ENCODE data around the gene SLC6A18. TPM values are rescaled to one million over a fixed set of nuclear protein-coding genes. Genes with fewer than 3 reads are reported as not detected.

The SLC6A18 gene
- total RNA-seq, 2 donors from 2014 or later = not detected

DNA sequence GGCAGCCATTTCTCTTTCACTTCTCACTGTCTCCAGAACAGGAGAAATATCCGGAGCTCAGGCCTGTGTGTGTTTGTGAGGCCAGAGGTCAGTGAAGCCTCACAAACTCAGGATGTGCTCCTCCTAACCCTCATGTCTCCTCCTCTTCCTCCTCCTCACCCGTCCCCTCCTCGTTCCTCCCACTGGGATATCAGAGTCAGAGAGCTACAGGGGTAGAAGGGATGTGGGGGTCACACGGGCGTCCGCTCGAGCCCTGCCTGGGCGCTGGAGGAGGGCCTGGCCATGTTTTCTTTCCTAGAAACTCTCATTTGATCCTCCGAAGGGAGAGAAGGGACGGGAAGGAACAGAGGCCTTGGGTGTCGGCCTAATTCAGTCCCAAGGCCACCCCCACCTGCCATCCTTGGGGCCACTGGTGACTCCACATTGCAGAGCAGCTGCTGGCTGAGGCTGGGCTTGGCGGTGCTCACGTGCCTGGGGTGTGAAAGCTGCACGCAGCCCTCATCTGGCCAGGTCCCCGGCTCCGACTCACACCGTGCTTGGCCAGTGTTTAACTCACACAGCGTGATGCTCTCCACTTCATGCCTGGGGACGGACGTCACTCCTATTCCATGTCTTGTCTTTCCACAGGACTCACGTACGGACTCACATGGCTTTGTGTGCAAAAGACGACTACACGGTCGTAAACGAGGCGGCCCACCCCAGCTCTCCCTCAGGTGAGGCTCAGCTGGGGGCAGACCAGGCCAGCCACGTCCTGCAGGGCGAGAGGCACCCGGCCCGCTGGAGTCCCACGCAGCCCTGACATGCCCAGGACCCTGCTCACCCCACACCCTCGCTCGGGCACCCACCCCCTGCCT, 46.4 kb upstream of the SLC6A18 start:
- Histone ChIP-seq H3K4me3 (no peak overlapping the region), H3K27ac (no peak overlapping the region), H3K4me1 (ENCODE audit: control insufficient read depth in 1 of 2, low read depth in 2 of 2) (no peaks in the 10 kb centered on the region), H3K27me3 (replicated peaks; ENCODE audit: insufficient read depth) (no peaks in the 10 kb centered on the region), H3K36me3 (no peaks in the 10 kb centered on the region), H3K9me3 (no peaks in the 10 kb centered on the region)
- no peak for ATAC-seq (ENCODE audit: insufficient number of reproducible peaks, low FRiP score, low read depth)
- TF ChIP-seq, protein P1, sequence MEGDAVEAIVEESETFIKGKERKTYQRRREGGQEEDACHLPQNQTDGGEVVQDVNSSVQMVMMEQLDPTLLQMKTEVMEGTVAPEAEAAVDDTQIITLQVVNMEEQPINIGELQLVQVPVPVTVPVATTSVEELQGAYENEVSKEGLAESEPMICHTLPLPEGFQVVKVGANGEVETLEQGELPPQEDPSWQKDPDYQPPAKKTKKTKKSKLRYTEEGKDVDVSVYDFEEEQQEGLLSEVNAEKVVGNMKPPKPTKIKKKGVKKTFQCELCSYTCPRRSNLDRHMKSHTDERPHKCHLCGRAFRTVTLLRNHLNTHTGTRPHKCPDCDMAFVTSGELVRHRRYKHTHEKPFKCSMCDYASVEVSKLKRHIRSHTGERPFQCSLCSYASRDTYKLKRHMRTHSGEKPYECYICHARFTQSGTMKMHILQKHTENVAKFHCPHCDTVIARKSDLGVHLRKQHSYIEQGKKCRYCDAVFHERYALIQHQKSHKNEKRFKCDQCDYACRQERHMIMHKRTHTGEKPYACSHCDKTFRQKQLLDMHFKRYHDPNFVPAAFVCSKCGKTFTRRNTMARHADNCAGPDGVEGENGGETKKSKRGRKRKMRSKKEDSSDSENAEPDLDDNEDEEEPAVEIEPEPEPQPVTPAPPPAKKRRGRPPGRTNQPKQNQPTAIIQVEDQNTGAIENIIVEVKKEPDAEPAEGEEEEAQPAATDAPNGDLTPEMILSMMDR (IDR thresholded peaks at IDR 0.05) = no peak
- DNase-seq (ENCODE audit: low spot score) = no peak

DNA sequence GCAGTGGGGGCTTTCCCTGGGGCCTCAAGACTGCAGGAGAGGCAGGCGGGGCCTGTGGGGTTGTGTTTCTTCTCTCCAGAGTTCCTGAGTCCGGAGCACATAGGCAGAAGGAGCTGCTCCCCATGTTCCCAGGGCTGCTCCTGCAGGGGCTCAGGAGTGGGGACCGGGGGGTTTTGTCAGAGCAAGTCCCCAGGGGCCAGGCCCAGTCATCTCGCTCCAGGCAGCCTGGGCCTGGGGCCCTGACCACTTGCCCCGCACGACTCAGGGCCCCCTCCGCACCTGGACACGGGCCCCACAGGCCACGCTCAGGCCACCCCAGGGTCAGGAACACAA, 45.8 kb upstream of the SLC6A18 start:
- no peaks in the 10 kb centered on the region for H3K9me3 ChIP-seq
- no peaks in the 10 kb centered on the region for H3K27me3 ChIP-seq (replicated peaks; ENCODE audit: insufficient read depth)
- no peaks in the 10 kb centered on the region for H3K36me3 ChIP-seq
- TF ChIP-seq, protein P1 (IDR thresholded peaks at IDR 0.05) = no peak
- no peak for DNase-seq (ENCODE audit: low spot score)
- H3K27ac ChIP-seq = no peak overlapping the region
- H3K4me1 ChIP-seq (ENCODE audit: control insufficient read depth in 1 of 2, low read depth in 2 of 2) = no peaks in the 10 kb centered on the region
- H3K4me3 ChIP-seq = no peak overlapping the region
- ATAC-seq (ENCODE audit: insufficient number of reproducible peaks, low FRiP score, low read depth) = no peak

DNA sequence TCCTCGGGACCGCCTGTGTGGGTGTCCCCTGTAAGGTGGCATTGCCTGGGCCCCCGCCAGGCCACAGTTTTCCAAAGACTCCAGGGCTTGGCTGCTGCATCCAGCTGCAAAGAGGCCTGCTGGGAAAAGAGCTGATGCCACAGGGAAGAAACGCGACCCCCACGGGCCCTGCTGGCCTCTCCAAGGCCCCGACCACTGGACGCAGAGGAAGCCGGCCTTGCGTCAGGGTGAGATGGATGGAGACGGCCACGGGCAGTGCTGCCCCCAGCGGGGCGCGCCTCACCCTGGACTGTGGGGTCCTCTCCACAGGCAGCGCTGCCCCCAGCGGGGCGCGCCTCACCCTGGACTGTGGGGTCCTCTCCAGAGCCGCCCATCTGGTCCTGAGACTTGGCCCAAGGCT, 45.1 kb upstream of the SLC6A18 start:
- Histone ChIP-seq H3K36me3 (no peaks in the 10 kb centered on the region), H3K27ac (no peak overlapping the region), H3K27me3 (replicated peaks; ENCODE audit: insufficient read depth) (no peaks in the 10 kb centered on the region), H3K9me3 (no peaks in the 10 kb centered on the region), H3K4me3 (no peak overlapping the region), H3K4me1 (ENCODE audit: control insufficient read depth in 1 of 2, low read depth in 2 of 2) (no peaks in the 10 kb centered on the region)
- ATAC-seq (ENCODE audit: insufficient number of reproducible peaks, low FRiP score, low read depth) (no peak), DNase-seq (ENCODE audit: low spot score) (no peak)
- TF ChIP-seq, protein P1 (IDR thresholded peaks at IDR 0.05) = no peak

DNA sequence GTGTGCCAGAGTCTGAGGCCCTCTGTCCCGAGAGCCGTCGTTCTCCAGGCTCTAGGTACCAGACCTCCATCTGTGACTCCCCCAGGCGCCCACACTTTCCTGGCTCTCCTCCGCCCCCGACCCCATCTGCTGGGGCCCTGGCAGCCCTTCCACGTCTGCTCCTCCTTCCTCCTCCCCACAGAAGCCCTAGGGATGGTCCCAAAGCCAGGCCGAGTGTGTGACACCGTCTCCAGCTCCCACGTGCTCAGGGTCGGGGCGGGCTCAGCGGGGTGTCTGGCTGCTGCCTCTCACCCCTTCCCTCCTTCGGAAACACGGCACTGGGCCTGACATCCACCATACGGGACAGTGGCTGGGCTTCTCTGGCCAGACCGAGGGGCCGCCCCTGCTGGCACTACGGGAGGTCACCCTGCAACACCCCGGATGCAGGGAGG, 44.3 kb upstream of the SLC6A18 start:
- ATAC-seq (ENCODE audit: insufficient number of reproducible peaks, low FRiP score, low read depth) (no peak), DNase-seq (ENCODE audit: low spot score) (no peak)
- Histone ChIP-seq H3K27ac (no peak overlapping the region), H3K4me1 (ENCODE audit: control insufficient read depth in 1 of 2, low read depth in 2 of 2) (no peaks in the 10 kb centered on the region), H3K4me3 (no peak overlapping the region), H3K9me3 (no peaks in the 10 kb centered on the region), H3K27me3 (replicated peaks; ENCODE audit: insufficient read depth) (no peaks in the 10 kb centered on the region), H3K36me3 (no peaks in the 10 kb centered on the region)
- TF ChIP-seq, protein P1 (IDR thresholded peaks at IDR 0.05) = no peak

DNA sequence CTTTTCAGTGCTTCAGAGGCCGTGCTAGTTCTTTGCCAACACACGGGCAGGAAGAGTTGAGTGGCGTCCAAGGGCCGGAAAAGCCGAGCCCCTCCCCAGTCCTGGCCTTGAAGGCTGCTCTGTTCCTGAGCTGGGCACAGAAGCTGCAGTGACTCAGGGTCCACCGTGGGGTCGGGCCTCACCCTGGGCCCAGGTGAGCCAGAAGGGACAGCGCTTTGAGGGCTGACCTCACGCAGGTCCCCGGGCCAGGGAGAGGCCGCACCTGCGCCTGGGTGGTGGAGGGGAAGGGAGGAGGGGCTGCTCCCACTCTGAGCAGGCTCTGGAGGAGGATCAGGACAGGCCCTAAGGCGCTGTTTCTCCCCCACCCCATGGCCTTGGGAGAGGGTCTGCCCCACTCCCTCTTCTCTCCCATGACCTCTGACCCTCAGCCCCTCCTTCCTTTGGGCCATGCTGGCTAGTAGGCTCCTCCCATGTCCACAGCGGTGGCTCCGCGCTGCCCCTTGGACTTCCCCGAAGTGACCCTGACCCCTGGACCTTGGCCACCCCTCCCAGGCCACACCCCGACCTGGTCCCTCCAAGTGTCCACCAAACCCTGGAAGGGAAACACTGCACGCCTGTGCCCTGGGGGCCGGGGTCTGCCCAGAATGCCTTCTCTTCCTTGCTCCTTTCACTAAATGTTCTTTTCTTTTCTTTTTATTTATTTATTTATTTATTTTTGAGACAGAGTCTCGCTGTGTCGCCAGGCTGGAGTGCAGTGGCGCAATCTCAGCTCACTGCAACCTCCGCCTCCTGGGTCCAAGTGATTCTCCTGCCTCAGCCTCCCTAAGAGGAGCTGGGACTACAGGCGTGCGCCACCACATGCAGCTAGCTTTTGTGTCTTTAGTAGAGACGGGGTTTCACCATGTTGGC, 43.5 kb upstream of the SLC6A18 start:
- TF ChIP-seq, protein P1 (IDR thresholded peaks at IDR 0.05) = no peak
- Histone ChIP-seq H3K9me3 (no peaks in the 10 kb centered on the region), H3K27me3 (replicated peaks; ENCODE audit: insufficient read depth) (no peaks in the 10 kb centered on the region), H3K27ac (no peak overlapping the region), H3K4me1 (ENCODE audit: control insufficient read depth in 1 of 2, low read depth in 2 of 2) (no peaks in the 10 kb centered on the region), H3K4me3 (no peak overlapping the region), H3K36me3 (no peaks in the 10 kb centered on the region)
- DNase-seq (ENCODE audit: low spot score) = no peak
- no peak for ATAC-seq (ENCODE audit: insufficient number of reproducible peaks, low FRiP score, low read depth)
